Measurements from ENCODE around the gene LIN37.

Gene LIN37

GRCh38 chr19:35727956-35728706 is 20.2 kb upstream of the LIN37 start:
- Histone ChIP-seq H3K4me1 (ENCODE audit: control insufficient read depth, insufficient read depth, low read length) (no peaks in the 10 kb centered on the region), H3K36me3 (ENCODE audit: control insufficient read depth, insufficient read depth, low read length) (peaks cover 69% of the 10 kb centered on the region), H3K27me3 (ENCODE audit: control insufficient read depth, insufficient read depth, low read length, poor library complexity, severe bottlenecking) (no peaks in the 10 kb centered on the region), H3K27ac (ENCODE audit: insufficient read depth, low read depth, low read length, poor library complexity, severe bottlenecking) (no peak overlapping the region), H3K9me3 (ENCODE audit: control insufficient read depth, low read length) (no peaks in the 10 kb centered on the region), H3K4me3 (ENCODE audit: insufficient read depth, low read depth, low read length) (no peak overlapping the region)
- WGBS, 2 experiments = 94 to 96% methylated on average over 19 of the region's 19 CpGs

DNA sequence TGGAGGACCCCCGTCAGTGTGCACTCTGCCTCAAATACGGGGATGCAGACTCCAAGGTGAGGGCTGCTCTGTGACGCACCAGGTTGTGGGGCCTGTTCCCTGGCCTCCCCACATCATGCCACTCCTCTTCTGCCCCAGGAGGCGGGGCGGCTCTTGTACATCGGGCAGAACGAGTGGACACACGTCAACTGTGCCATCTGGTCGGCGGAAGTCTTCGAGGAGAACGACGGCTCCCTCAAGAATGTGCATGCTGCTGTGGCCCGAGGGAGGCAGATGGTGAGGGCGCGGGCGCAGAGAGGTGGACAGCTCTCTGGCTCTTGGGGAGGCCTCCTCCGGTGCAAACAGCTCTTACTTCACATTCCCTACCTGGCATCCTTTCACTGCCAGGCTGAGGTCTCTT is 19.4 kb upstream of the LIN37 start:
- Histone ChIP-seq H3K27me3 (ENCODE audit: control insufficient read depth, insufficient read depth, low read length, poor library complexity, severe bottlenecking) (no peaks in the 10 kb centered on the region), H3K4me3 (ENCODE audit: insufficient read depth, low read depth, low read length) (no peak overlapping the region), H3K9me3 (ENCODE audit: control insufficient read depth, low read length) (no peaks in the 10 kb centered on the region), H3K36me3 (ENCODE audit: control insufficient read depth, insufficient read depth, low read length) (peaks cover 62% of the 10 kb centered on the region), H3K27ac (ENCODE audit: insufficient read depth, low read depth, low read length, poor library complexity, severe bottlenecking) (no peak overlapping the region), H3K4me1 (ENCODE audit: control insufficient read depth, insufficient read depth, low read length) (no peaks in the 10 kb centered on the region)
- 96% methylated on average over 18 of the region's 18 CpGs for WGBS, 2 experiments

DNA sequence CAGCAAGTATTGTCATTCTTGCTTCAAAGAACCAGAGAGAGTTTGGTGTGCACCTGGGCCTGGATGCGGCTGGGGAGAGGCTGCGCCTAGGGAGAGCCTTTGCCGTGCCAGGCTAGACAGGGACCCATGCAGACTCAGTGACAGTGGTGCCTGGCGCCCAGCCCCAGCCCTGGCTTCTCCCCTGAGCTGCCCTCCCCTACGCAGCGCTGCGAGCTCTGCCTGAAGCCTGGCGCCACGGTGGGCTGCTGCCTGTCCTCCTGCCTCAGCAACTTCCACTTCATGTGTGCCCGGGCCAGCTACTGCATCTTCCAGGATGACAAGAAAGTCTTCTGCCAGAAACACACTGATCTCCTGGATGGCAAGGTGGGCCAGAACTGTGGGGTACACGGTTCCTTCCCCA is 18.6 kb upstream of the LIN37 start:
- Histone ChIP-seq H3K4me3 (ENCODE audit: insufficient read depth, low read depth, low read length) (no peak overlapping the region), H3K36me3 (ENCODE audit: control insufficient read depth, insufficient read depth, low read length) (peaks cover 61% of the 10 kb centered on the region), H3K27me3 (ENCODE audit: control insufficient read depth, insufficient read depth, low read length, poor library complexity, severe bottlenecking) (no peaks in the 10 kb centered on the region)

GRCh38 chr19:35730326-35730725 is 18.1 kb upstream of the LIN37 start:
- Histone ChIP-seq H3K4me1 (ENCODE audit: control insufficient read depth, insufficient read depth, low read length) (no peaks in the 10 kb centered on the region), H3K9me3 (ENCODE audit: control insufficient read depth, low read length) (no peaks in the 10 kb centered on the region), H3K4me3 (ENCODE audit: insufficient read depth, low read depth, low read length) (no peak overlapping the region), H3K27ac (ENCODE audit: insufficient read depth, low read depth, low read length, poor library complexity, severe bottlenecking) (no peak overlapping the region), H3K27me3 (ENCODE audit: control insufficient read depth, insufficient read depth, low read length, poor library complexity, severe bottlenecking) (no peaks in the 10 kb centered on the region), H3K36me3 (ENCODE audit: control insufficient read depth, insufficient read depth, low read length) (peaks cover 55% of the 10 kb centered on the region)
- WGBS, 2 experiments = 95 to 96% methylated on average over 18 of the region's 18 CpGs

More for the DNA sequence above, 18.6 kb upstream of the LIN37 start:
- Histone ChIP-seq H3K4me1 (ENCODE audit: control insufficient read depth, insufficient read depth, low read length) (no peaks in the 10 kb centered on the region), H3K27ac (ENCODE audit: insufficient read depth, low read depth, low read length, poor library complexity, severe bottlenecking) (no peak overlapping the region), H3K9me3 (ENCODE audit: control insufficient read depth, low read length) (no peaks in the 10 kb centered on the region)
- WGBS, 2 experiments = 93 to 94% methylated on average over 11 of the region's 11 CpGs

DNA sequence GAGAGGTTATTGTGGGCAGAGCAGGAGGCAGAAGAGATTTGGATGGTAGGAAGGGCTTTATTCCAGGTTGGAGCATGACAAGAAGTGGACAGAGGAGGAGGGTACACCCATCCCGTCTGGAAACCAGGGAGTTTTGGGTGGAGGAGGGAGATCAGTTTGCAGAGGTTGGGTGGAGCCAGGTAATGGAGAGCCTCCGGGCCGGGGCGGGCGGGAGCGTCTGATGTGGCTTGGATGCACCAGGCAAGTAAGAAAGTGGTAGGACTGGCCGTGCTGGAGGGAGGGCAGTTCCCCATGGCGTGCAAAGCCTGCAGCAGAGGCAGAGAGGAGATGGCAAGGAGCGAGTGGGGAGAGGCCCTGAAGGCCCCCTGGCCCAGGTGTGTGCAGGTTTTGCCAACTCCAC is 17.0 kb upstream of the LIN37 start:
- Histone ChIP-seq H3K36me3 (ENCODE audit: control insufficient read depth, insufficient read depth, low read length) (peaks cover 48% of the 10 kb centered on the region), H3K9me3 (ENCODE audit: control insufficient read depth, low read length) (no peaks in the 10 kb centered on the region)
- 92 to 93% methylated on average over 9 of the region's 9 CpGs for WGBS, 2 experiments

DNA sequence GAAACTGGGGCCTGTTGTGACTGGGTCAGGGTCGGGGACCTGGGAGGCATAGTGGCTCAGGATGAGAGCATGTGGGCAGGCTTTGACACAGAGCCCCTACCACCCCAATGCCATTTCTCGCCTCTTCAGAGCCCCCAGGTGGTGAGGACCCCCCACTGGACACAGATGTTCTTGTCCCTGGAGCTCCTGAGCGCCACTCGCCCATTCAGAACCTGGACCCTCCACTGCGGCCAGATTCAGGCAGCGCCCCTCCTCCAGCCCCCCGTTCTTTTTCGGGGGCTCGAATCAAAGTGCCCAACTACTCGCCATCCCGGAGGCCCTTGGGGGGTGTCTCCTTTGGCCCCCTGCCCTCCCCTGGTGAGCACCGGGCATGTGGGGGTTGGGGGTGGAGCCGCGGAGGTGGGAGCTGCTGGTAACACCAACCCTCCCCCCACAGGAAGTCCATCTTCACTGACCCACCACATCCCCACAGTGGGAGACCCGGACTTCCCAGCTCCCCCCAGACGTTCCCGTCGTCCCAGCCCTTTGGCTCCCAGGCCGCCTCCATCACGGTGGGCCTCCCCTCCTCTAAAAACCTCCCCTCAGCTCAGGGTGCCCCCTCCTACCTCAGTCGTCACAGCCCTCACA is 16.5 kb upstream of the LIN37 start:
- Histone ChIP-seq H3K9me3 (ENCODE audit: control insufficient read depth, low read length) (no peaks in the 10 kb centered on the region), H3K27me3 (ENCODE audit: control insufficient read depth, insufficient read depth, low read length, poor library complexity, severe bottlenecking) (no peaks in the 10 kb centered on the region), H3K27ac (ENCODE audit: insufficient read depth, low read depth, low read length, poor library complexity, severe bottlenecking) (no peak overlapping the region), H3K4me1 (ENCODE audit: control insufficient read depth, insufficient read depth, low read length) (no peaks in the 10 kb centered on the region), H3K4me3 (ENCODE audit: insufficient read depth, low read depth, low read length) (no peak overlapping the region), H3K36me3 (ENCODE audit: control insufficient read depth, insufficient read depth, low read length) (peaks cover 50% of the 10 kb centered on the region)
- 90 to 94% methylated on average over 21 of the region's 21 CpGs for WGBS, 2 experiments

More for the DNA sequence above, 17.0 kb upstream of the LIN37 start:
- Histone ChIP-seq H3K4me3 (ENCODE audit: insufficient read depth, low read depth, low read length) (no peak overlapping the region), H3K27ac (ENCODE audit: insufficient read depth, low read depth, low read length, poor library complexity, severe bottlenecking) (no peak overlapping the region), H3K4me1 (ENCODE audit: control insufficient read depth, insufficient read depth, low read length) (no peaks in the 10 kb centered on the region), H3K27me3 (ENCODE audit: control insufficient read depth, insufficient read depth, low read length, poor library complexity, severe bottlenecking) (no peaks in the 10 kb centered on the region)

GRCh38 chr19:35732540-35733179 is 15.7 kb upstream of the LIN37 start:
- WGBS, 2 experiments = 95 to 96% methylated on average over 25 of the region's 25 CpGs
- no peaks in the 10 kb centered on the region for H3K27me3 ChIP-seq (ENCODE audit: control insufficient read depth, insufficient read depth, low read length, poor library complexity, severe bottlenecking)

GRCh38 chr19:35733180-35734125 is 14.9 kb upstream of the LIN37 start:
- H3K27ac ChIP-seq (ENCODE audit: insufficient read depth, low read depth, low read length, poor library complexity, severe bottlenecking) = no peak overlapping the region
- WGBS, 2 experiments = 93 to 96% methylated on average over 35 of the region's 35 CpGs
- no peaks in the 10 kb centered on the region for H3K27me3 ChIP-seq (ENCODE audit: control insufficient read depth, insufficient read depth, low read length, poor library complexity, severe bottlenecking)
- peaks cover 48% of the 10 kb centered on the region for H3K36me3 ChIP-seq (ENCODE audit: control insufficient read depth, insufficient read depth, low read length)
- no peaks in the 10 kb centered on the region for H3K9me3 ChIP-seq (ENCODE audit: control insufficient read depth, low read length)
- no peak overlapping the region for H3K4me3 ChIP-seq (ENCODE audit: insufficient read depth, low read depth, low read length)
- H3K4me1 ChIP-seq (ENCODE audit: control insufficient read depth, insufficient read depth, low read length) = no peaks in the 10 kb centered on the region

More at GRCh38 chr19:35732540-35733179, 15.7 kb upstream of the LIN37 start:
- Histone ChIP-seq H3K4me3 (ENCODE audit: insufficient read depth, low read depth, low read length) (no peak overlapping the region), H3K4me1 (ENCODE audit: control insufficient read depth, insufficient read depth, low read length) (no peaks in the 10 kb centered on the region), H3K27ac (ENCODE audit: insufficient read depth, low read depth, low read length, poor library complexity, severe bottlenecking) (no peak overlapping the region), H3K9me3 (ENCODE audit: control insufficient read depth, low read length) (no peaks in the 10 kb centered on the region), H3K36me3 (ENCODE audit: control insufficient read depth, insufficient read depth, low read length) (peaks cover 52% of the 10 kb centered on the region)

- Histone ChIP-seq H3K9me3 (ENCODE audit: control insufficient read depth, low read length) (no peaks in the 10 kb centered on the region), H3K4me3 (ENCODE audit: insufficient read depth, low read depth, low read length) (no peak overlapping the region), H3K27ac (ENCODE audit: insufficient read depth, low read depth, low read length, poor library complexity, severe bottlenecking) (no peak overlapping the region), H3K36me3 (ENCODE audit: control insufficient read depth, insufficient read depth, low read length) (peaks cover 40% of the 10 kb centered on the region), H3K4me1 (ENCODE audit: control insufficient read depth, insufficient read depth, low read length) (no peaks in the 10 kb centered on the region), H3K27me3 (ENCODE audit: control insufficient read depth, insufficient read depth, low read length, poor library complexity, severe bottlenecking) (no peaks in the 10 kb centered on the region)
- 95 to 97% methylated on average over 8 of the region's 8 CpGs for WGBS, 2 experiments
These were observed 14.1 kb upstream of the LIN37 start for GRCh38 chr19:35734273-35734672.

All from ectodermal cell (in vitro differentiated cells).